NCI-H1105 (cell line): ENCODE results near the gene FARP1.

Experiments used
- DNase-seq: peaks from one replicate; lab custom pipeline; 2025; lab: John Stamatoyannopoulos, UW

The FARP1 gene

DNA sequence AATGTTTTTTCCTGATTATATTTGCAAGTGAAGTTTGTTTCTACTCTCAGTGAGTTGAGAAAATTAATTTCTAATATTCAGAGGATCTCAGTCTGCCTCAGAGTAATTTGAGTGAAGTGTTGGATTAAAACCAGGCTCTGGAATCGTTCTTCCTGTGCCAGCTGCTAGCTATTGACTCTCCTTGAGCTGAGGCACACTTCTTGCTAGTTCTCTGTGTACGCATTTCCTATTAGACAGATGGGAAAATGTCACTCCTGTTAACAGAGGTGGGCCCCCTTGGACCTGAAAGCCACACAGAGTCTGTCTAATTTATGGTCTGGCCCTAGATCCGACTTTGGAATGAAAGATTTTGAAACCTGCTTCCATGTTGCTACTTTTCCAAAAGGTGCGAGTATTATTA lies 141.8 kb downstream of the FARP1 start:
- peak; percentile 14 for DNase-seq

DNA sequence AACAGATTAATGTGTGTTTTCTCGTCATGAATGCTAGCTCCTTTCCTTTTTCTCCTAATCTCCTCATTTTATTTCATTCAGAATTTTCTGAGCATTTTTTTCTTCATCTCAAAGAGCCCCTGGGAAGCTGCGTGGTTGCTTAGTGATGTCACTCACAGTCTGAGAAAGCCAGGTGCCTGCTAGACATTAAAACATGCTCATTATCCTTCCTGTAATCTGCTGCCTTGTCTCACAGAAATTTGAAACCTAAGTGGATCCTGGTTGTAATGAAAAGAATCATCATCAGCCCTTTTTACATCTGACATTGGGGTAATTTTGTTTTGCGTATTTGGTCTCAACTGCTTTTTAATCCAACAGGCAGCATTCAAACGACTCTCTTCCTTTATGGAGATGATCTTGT lies 142.4 kb downstream of the FARP1 start:
- DNase-seq, result peak; percentile 41

DNA sequence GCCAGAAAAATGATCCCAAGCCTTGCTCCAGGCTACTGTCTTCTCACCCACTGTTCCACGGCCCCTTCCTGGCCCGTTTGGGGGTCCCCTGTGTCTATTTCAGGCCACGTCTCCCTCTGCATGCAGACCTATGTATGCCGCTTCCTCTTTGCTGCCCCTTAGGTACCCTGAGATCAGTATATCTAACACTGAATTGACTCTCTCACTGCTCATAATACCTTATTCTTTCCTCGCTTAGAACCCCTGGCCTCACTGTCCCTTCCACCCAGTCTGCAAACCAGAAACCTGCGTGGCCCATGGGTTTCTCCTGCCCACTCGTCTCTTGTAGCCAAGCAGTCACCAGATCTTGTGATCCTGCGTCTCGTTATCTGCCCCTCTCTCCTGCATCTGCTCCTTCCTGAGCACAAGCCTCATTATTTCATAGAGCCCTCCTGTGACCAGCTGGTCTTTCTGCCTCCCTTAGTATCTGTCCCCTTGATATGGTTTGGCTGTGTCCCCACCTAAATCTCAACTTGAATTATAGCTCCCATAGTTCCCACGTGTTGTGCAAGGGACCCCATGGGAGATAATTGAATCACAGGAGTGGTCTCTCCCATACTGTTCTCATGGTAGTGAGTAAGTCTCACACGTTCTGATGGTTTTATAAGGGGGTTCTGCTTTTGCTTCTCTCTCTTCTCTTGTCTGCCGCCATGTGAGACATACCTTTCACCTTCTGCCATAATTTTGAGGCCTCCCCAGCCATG lies 143.1 kb downstream of the FARP1 start:
- peak; percentile 31 for DNase-seq

DNA sequence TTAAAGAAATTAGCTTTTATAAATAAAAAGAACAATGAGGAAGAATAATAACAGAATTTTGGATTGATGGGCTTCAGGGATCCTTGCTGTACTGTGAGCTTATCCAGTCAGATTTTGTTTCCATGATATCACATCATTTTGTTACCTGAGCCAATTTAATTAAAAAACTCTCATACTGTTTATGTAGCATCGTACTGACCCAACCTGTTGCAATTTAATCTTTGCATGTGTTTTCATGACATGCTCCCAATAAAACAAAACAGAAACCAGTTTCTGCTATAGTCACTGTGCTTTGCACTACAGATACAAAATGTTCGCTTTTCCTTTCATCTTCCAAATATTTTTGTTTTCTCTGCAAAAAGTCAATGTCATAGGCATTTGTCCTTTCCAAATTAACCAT lies 143.9 kb downstream of the FARP1 start:
- no peak for DNase-seq

DNA sequence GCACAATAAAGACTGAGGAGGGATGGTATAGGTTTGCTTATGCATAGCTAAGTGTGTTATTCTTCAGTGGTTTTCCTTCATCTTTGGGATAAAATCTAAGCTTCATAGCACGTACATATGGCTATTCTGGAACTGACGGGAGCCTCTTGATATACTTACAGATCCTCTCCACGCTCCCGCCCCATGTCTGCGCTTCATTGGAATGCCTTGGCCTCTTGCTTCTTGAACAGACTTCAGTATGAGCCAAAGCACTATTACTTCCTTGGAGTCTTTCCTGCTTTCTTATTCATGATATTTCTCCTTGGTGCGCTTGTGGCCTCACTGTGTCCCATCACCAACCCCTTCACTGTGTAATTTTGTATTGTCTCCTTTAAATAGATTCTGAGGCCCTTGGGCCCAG lies 145.3 kb downstream of the FARP1 start:
- DNase-seq, result no peak

DNA sequence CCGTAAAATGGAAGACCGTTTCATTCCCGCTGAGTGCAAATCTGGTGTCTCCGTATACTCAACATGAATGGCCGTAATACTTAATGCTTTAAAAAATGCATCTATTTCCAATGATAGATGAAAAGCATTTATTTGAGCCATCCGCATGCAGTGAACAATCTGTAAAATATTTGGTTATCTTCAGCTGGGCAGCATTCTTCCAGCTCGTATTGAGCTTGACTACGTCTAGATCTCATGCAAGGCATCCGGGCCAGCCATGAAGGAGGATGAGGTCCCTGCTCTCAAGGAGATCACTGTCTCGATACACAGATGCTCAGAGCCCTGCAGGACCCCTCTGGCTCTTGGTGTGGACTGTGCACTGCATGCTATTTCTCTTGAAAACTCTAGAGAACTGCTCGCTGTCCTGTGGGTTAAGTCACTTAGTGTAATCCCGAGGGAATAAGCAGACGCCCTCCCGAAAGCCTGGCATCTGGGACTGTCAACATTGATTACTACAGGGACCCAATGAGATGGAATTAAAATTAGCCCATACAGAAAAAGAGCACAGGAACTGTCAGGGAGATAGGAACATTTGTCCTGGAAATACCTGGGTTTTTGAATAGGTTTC lies 146.5 kb downstream of the FARP1 start:
- no peak for DNase-seq

DNA sequence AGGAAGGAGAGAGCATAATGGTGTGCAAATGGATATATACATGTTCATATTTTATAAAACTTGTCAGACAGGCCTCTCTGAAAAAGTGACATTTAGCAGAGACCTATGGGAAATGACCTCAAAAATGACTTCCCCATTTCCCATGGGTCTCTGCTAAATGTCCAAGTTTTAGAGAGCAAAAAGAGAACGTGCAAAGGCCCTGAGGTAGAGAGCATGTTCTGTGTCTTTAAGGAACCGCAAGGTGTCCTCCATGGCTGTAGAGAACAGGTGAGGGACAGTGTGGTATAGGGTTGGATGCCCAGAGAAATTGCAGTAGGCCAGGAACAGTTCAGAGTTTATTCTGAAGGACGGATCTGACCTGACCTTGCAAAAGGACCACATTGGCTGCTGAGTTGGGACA lies 147.4 kb downstream of the FARP1 start:
- no peak for DNase-seq

DNA sequence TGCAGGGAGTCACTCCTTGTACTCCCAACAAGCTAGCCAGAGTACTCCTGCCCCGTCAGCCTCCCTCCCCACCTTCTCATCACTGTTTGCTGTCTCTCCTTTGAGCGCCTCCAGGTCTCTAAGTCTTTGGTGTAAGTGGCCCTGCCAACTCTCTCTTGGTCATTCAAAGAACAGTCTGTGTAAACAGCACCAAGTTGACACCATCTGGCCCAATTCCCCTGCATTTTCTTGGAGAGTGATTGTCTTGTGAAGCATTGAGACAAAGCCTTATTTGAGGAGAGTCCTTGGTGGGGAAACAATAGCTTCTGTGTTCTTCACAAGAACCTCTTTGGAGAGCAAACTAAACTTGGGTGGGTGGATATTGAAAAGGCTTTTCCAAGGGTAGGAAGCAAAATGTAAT lies 148.8 kb downstream of the FARP1 start:
- no peak for DNase-seq

DNA sequence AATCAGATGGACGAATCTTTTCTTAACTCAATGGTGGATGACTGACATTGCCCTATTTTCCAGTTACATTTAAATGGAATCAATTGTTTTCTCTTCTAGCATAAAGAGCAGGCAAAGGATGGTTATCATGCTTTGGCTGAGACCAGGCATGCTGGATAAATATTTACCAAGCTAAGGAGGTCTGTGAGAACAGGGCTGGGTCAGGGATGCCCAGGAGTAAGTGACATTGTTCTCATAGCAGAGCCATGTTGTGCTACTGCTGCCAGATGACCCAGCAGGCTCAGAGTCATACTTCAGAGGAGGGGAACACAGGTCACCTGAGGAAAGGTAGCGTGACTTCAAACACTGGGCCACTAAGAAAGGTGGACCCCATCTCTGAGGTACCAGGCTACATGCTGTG lies 150.2 kb downstream of the FARP1 start:
- DNase-seq, result no peak

DNA sequence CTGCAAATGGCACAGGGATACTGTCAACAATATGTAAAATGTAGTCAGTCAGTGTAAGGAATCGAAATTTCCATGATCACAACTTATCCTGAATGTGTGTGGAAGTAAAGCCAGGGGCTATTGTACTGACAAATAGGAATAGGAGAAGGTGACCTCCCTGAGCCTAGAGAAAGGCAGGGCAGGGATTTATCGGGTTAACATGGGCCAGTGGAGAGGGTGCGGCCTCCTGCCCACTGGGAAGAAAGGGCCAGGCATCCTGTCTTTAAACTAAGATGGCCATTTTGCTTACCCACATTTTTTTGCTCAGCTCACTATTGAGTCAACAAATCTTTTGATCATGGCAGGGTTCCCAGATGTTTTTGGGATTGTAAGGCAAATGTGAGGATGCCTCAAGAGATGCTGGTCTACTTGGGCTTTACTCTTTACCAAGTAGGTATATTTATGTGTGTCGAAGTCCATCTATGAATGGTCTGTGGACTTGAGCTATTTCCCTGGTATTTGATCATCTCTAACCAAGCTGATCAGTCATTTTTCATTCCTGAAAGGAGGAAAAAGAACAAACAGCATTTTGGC lies 150.8 kb downstream of the FARP1 start:
- DNase-seq, result no peak

DNA sequence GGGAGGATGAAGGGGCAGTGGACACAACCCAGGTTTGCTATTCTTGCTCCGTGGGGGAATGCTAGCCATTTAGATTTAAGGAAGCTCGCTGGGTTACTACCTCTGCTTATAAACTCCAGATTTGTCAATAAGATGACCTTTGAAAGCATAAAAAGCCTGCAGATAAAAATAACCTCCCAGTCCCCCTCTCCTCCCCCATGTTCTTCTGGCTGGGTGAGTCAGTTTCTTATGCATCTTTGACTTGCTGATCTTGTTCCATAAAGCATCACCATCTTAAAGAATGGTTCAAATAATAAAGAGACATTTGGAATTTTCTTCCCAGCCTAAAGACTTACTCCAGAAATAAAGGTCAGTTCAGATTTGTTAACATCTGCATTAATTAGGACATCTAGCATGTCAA lies 152.5 kb downstream of the FARP1 start:
- DNase-seq, result no peak

DNA sequence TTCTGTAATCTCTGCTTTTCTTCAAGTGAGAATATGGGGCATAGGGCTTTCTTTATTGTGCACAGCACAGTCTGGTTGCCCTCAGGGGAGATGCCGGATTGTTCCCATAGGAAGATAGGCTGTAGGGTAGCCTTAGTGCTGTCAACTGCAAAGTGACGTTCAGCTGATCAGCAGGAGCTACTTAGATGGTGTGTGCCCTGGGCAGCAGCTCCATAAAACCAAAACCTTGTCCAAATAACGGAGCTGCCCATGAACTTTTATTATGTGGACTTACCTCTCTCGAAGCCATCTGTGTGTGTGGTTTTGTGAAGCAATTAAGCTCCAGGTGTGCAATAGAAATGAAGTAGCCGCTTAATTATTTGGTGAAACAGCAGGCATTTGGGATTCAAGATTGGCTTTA lies 154.2 kb downstream of the FARP1 start:
- peak; percentile 14 for DNase-seq

DNA sequence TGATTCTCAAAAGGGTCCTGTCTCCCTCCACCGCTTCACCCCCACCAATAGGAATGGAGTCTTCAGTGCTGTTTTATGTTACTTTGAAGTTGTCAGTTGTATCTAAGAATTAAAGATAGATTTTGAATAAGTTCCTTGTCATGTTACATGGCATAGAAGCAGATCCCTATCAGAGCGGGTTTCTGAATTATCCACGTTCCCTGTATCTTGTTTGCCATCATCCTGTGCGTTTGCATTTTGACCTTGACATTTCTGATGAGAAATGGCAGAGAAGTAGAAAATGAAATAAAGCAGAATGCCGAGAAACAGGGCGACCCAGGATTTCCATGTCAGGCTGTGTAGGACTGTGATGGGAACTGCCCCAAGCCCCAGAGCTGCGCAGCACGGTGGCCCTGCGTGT lies 154.9 kb downstream of the FARP1 start:
- DNase-seq, result no peak

DNA sequence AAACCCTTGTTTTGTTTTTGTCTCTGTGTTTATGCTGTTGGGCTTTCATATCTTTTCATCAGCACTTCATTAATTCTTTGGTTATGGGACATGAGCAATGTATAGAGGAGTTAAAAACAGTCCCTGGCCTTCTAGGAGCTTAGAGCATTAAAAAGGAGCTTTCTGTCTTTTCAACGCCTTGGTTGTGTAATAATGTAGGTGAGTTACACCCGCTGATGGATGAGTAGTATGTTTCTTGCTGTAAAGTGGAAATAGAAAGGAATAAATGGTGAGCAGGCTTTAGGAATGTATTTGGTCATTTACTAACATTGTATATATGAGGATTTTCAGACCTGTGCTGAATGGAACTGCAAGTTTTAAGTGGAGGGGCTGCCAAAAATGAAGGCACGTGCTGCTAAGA lies 155.7 kb downstream of the FARP1 start:
- no peak for DNase-seq

DNA sequence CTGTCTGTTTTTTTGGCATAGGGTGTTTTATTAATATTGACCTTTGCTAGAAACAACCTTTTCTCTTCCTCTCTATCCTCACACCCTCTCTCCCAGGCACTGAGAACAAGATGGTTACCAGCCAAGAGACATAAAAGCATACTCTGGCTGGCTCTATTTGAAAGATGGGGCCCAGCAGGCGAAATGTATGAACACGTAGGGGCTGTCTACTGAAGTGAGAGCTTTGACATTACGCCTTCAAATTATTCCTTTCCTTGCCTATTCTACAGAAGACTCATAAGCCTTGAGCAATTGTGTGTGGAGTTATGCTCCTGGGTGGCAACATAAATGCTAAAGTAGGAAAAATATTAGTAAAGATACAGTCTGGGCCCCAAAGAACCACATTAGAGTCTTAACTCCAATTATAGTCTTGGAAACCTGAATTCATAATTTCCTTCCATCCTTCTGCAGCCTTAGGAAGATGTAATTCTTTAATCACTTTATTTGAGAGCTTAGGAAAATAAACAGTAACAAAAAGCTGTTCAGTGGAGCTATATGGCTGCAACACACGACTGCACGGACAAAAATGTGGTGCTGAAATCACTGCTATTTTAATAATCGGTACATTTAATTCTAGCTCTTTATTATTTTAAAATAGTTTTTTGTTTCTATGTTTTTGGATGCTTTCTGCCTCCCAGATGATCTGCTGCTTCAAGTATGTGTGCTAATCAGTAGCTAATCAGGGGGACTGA lies 156.5 kb downstream of the FARP1 start:
- DNase-seq, result no peak

DNA sequence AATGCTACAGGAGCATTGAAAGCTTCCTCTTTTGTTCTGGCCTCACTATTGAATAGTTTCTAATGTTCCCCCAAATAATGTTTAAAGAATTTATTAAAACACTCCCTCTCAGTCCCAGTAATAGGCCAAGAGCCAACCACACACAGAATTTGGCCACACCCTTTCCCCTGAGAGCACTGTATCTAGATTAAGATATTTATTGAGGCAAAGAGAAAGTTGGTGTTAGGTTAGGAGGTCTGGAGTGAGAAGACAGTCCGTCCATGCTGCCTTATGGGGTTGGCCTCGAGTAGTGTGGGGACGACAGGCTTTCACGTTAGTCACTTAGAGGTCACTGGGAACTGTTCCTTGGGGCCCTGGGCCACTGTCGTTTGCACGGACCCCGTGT lies 157.1 kb downstream of the FARP1 start:
- no peak for DNase-seq

DNA sequence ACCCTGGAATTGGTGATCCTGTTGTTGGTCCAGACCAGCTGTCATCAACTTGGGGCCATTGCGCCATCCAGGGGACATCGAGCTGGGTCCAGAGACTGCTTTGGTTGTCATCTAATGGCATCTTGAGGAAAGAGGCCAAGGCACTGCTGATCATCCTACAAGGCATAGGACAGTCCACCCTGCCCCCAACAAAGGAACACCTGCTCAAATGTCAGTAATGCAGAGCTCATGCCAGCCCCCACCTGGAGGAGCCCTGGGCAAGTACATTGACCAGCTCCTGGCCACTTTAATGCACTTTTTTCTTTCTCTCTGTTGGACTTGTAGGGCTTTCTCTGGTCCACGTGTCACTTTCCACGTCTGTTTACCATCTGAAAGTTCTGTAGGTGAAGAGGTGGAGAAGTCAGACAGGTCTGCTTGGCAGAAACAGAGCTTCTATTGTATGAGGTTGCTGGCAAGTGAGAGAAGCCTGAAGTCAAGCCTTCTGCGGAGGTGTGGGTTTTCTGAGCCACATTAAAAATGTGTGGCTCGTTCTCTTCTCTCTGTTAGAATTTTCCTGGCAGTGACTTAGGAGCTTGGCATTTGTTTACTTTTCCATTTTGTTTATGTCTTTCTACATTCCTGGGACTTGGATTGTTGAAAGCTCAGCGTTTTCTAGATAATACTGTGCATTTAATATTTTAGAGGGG lies 158.2 kb downstream of the FARP1 start:
- no peak for DNase-seq

DNA sequence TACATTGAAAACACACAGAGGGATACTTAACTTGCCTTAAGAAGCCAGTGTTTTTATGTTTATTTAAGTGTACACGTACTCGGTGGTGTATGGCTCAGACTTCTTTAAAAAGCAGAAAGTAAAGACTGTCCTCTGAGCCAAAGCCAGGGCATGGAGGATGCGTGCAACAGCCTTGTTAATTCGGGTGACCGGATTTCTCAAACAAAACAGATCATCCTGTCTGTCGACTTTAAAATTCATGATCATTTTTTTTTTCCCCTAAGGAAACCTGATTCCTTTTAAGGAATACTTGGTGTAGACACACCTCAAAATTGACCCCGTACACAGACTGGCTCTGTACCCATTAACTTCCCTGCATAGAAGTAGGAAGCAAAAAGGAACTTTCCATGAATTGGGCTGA lies 158.8 kb downstream of the FARP1 start:
- no peak for DNase-seq

DNA sequence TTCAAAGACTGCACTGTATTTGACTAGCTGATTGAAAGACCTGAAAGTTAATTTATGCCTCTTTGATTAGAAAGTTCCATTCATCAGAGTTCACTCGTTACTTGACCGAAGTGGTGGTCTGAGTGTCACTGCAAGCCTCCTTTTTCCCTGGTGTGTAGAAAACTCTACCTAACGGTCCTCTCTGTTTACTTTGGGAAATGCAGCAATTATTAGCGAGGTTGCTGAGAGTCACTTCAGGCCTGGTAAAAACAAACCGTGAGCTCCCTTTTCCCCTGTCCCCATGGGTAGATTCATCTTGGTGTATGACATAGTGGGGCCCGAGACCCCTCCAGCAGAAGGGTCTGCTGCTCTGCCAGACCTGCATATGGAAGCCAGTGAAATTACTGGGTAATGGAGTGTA lies 161.0 kb downstream of the FARP1 start:
- no peak for DNase-seq

DNA sequence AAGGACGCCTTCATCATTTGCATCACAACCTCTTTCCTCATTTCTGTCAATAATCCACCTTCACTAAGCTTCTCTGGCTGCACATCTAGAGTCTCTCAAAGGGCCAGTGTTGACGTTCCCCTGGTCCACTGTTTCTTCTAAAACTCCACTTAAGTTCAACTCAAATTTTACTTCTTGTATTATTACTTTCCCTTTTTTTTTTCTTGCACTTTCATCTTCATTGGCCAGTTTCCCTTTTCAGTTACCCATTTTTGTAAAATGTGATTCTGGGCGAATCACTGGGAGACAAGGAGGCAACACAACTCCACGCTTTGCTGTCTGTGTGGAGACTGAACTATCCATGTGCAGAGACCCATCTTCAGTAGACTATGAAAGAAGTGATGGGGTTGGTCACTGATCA lies 162.8 kb downstream of the FARP1 start:
- no peak for DNase-seq

DNA sequence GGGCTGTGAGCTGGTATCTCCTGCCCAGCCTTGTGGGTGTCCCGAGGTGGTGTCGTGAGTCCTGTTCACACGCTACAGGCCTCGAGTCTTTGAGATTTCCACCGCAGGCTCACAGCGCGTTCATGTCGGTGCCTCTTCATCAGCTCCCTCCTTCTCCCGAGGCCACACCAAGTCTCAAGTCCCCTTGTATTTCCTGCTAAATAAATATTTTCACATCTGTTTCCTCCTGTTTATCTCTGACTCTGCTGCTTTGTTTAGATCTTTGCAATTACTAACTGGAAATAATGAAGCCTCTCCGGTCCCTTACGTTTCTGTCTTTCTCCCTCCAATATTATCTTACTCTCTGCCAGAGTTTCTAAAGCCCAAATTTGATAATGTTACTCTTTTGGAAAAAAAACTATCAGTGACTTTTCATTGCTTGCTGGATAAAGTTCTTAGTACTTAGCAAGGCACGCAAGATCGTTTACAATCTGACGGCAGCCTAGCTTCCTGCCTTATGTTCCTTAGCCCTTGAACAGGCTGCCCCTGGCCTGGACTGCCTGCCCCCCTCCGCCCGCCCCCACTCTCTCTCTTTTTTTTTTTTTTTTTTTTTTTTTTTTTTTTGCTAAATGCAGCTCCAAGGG lies 164.7 kb downstream of the FARP1 start:
- no peak for DNase-seq
